GM23338 (cell line): ENCODE results near the gene METTL26. TPM values are rescaled to one million over a fixed set of nuclear protein-coding genes. Genes with fewer than 3 reads are reported as not detected.

Experiments used
- ATAC-seq: fragments of 200-7000 bp; cut with Tn5 transposase; 3 replicates; pipeline ENCODE4 v1.9.1; 2020
- DNase-seq: peaks from one replicate; pipeline ENCODE4 v3.0.0-alpha.2; 2015; ENCODE audit warnings: low spot score
- H2AFZ ChIP-seq: fragments of 200-600 bp; sonication (generic); 2 replicates; pipeline ENCODE4 v1.8.0; 2016; ENCODE audit warnings: antibody characterized with exemption, mild to moderate bottlenecking, moderate library complexity
- H3F3A ChIP-seq: fragments of 200-600 bp; sonication (generic); replicated peaks from 2 replicates; pipeline ENCODE4 v1.8.0; 2017; ENCODE audit warnings: antibody characterized with exemption, mixed run types, low read depth
- H3K27ac ChIP-seq: fragments of 200-600 bp; sonication (generic); 2 replicates; pipeline ENCODE4 v1.6.1; 2016; ENCODE audit warnings: low read depth
- H3K27me3 ChIP-seq: fragments of 200-600 bp; sonication (generic); 2 replicates; pipeline ENCODE4 v1.8.0; 2016; ENCODE audit warnings: mild to moderate bottlenecking, mixed run types, moderate library complexity; ENCODE audit not compliant: insufficient read depth
- H3K36me3 ChIP-seq: fragments of 200-600 bp; sonication (generic); 2 replicates; pipeline ENCODE4 v1.8.0; 2016; ENCODE audit warnings: mild to moderate bottlenecking; ENCODE audit not compliant: insufficient read depth
- H3K4me1 ChIP-seq: fragments of 200-600 bp; sonication (generic); 2 replicates; pipeline ENCODE4 v1.8.0; 2016; ENCODE audit warnings: mild to moderate bottlenecking, moderate library complexity; ENCODE audit not compliant: insufficient read depth
- H3K4me2 ChIP-seq: fragments of 200-600 bp; sonication (generic); 2 replicates; pipeline ENCODE4 v1.7.1; 2017; ENCODE audit warnings: mixed run types
- H3K4me3 ChIP-seq: fragments of 200-600 bp; sonication (generic); 2 replicates; pipeline ENCODE4 v1.6.1; 2016; ENCODE audit warnings: mixed run types
- H3K79me2 ChIP-seq: fragments of 200-600 bp; sonication (generic); replicated peaks from 2 replicates; pipeline ENCODE4 v1.8.0; 2017; ENCODE audit warnings: mild to moderate bottlenecking; ENCODE audit not compliant: insufficient read depth
- H3K9me2 ChIP-seq: fragments of 200-600 bp; sonication (generic); 2 replicates; pipeline ENCODE4 v1.8.0; 2017; ENCODE audit not compliant: insufficient read depth
- H4K20me1 ChIP-seq: fragments of 200-600 bp; sonication (generic); replicated peaks from 2 replicates; pipeline ENCODE4 v1.8.0; 2017; ENCODE audit warnings: mild to moderate bottlenecking; ENCODE audit not compliant: insufficient read depth
- H3K27ac Mint-ChIP-seq: 2 replicates; pipeline ENCODE4 v1.8.0; 2020; ENCODE audit warnings: inconsistent platforms, mild to moderate bottlenecking, moderate library complexity, mixed read lengths
- H3K27me3 Mint-ChIP-seq: 3 replicates; pipeline ENCODE4 v1.8.0; 2022; ENCODE audit warnings: low read depth, mild to moderate bottlenecking, moderate library complexity, mixed read lengths, inconsistent platforms; ENCODE audit not compliant: insufficient read depth, poor library complexity
- H3K36me3 Mint-ChIP-seq: 3 replicates; pipeline ENCODE4 v1.8.0; 2021; ENCODE audit warnings: low read depth, mild to moderate bottlenecking, inconsistent platforms, moderate library complexity, mixed read lengths
- H3K4me1 Mint-ChIP-seq: 3 replicates; pipeline ENCODE4 v1.8.0; 2020; ENCODE audit warnings: mild to moderate bottlenecking, inconsistent platforms, mixed read lengths
- H3K4me3 Mint-ChIP-seq: 3 replicates; pipeline ENCODE4 v1.8.0; 2021; ENCODE audit warnings: moderate library complexity, mild to moderate bottlenecking, inconsistent platforms, mixed read lengths
- H3K9me3 Mint-ChIP-seq: 3 replicates; pipeline ENCODE4 v1.8.0; 2020; ENCODE audit warnings: moderate library complexity, mild to moderate bottlenecking, inconsistent platforms, mixed read lengths
- CREB1 ChIP-seq: fragments of 250-450 bp; sonication (Bioruptor Pico); IDR thresholded peaks from 2 replicates; pipeline ENCODE4 v1.5.0; 2020; ENCODE audit warnings: low read depth, mild to moderate bottlenecking, moderate library complexity
- EZH2 ChIP-seq: fragments of 200-600 bp; sonication (generic); IDR thresholded peaks from one replicate; pipeline ENCODE4 v1.8.0; 2017; ENCODE audit warnings: antibody characterized with exemption, mild to moderate bottlenecking, low read depth; ENCODE audit not compliant: unreplicated experiment
- EZH2phosphoT487 ChIP-seq: fragments of 200-600 bp; sonication (generic); IDR thresholded peaks from one replicate; pipeline ENCODE4 v1.8.1; 2018; ENCODE audit warnings: antibody characterized with exemption; ENCODE audit not compliant: unreplicated experiment
- JUNB ChIP-seq: IDR thresholded peaks from one replicate; pipeline ENCODE4 v1.6.1; 2016; ENCODE audit warnings: antibody characterized with exemption; ENCODE audit not compliant: unreplicated experiment
- NANOG ChIP-seq: IDR thresholded peaks from 2 replicates; pipeline ENCODE4 v1.6.1; 2016; ENCODE audit warnings: antibody characterized with exemption, borderline replicate concordance
- POLR2AphosphoS5 ChIP-seq: IDR thresholded peaks from 2 replicates; pipeline ENCODE4 v1.6.1; 2016; ENCODE audit warnings: antibody characterized with exemption, low read depth
- STAT1 ChIP-seq: IDR thresholded peaks from one replicate; pipeline ENCODE4 v1.6.1; 2016; ENCODE audit warnings: antibody characterized with exemption; ENCODE audit not compliant: unreplicated experiment
- ZNF114 ChIP-seq: fragments of 250-450 bp; sonication (Bioruptor Pico); IDR thresholded peaks from 2 replicates; pipeline ENCODE4 v1.5.0; 2020; ENCODE audit warnings: mild to moderate bottlenecking, moderate library complexity
- ZNF331 ChIP-seq: fragments of 250-450 bp; sonication (Bioruptor Pico); IDR thresholded peaks from 2 replicates; pipeline ENCODE4 v1.5.0; 2020; ENCODE audit warnings: low read depth, mild to moderate bottlenecking, moderate library complexity
- polyA plus RNA-seq: library from polyadenylated mRNA; unstranded; fragments of >200 nt; fragmentation: Nextera tagmentation; extraction: Ambion mirVana; gene quantifications from 2 replicates; pipeline ENCODE4 v1.2.1, GENCODE V29; 2016
- total RNA-seq: library from RNA; depleted of rRNA; stranded (reverse); fragments of >200 nt; shearing (Covaris generic); gene quantifications from 2 replicates; pipeline ENCODE4 v1.2.3, GENCODE V29; 2014
- TF ChIP-seq, protein P1 (sequence below): IDR thresholded peaks from one replicate; pipeline ENCODE4 v1.6.1; 2018; ENCODE audit warnings: antibody characterized with exemption; ENCODE audit not compliant: unreplicated experiment
- TF ChIP-seq, protein P2 (sequence below): IDR thresholded peaks from 2 replicates; pipeline ENCODE4 v1.6.1; 2016; ENCODE audit warnings: antibody characterized with exemption
- TF ChIP-seq, protein P3 (sequence below): fragments of 250-450 bp; sonication (Bioruptor Pico); IDR thresholded peaks from 2 replicates; pipeline ENCODE4 v1.5.0; 2020; ENCODE audit warnings: mild to moderate bottlenecking, moderate library complexity
- TF ChIP-seq, protein P4 (sequence below), 2 experiments: fragments of 200-600 bp in 1 of 2; sonication (generic) in 1 of 2; conservative IDR thresholded peaks; 2 replicates each; pipeline versions ENCODE4 v1.5.1 to v1.6.1; 2016 to 2017; ENCODE audit warnings: antibody characterized with exemption in 2 of 2, low read depth in 2 of 2, mild to moderate bottlenecking in 2 of 2, moderate library complexity in 1 of 2

Gene METTL26
- total and polyA plus RNA-seq, 2 experiments from 2014 or later = 153 to 223 TPM

DNA sequence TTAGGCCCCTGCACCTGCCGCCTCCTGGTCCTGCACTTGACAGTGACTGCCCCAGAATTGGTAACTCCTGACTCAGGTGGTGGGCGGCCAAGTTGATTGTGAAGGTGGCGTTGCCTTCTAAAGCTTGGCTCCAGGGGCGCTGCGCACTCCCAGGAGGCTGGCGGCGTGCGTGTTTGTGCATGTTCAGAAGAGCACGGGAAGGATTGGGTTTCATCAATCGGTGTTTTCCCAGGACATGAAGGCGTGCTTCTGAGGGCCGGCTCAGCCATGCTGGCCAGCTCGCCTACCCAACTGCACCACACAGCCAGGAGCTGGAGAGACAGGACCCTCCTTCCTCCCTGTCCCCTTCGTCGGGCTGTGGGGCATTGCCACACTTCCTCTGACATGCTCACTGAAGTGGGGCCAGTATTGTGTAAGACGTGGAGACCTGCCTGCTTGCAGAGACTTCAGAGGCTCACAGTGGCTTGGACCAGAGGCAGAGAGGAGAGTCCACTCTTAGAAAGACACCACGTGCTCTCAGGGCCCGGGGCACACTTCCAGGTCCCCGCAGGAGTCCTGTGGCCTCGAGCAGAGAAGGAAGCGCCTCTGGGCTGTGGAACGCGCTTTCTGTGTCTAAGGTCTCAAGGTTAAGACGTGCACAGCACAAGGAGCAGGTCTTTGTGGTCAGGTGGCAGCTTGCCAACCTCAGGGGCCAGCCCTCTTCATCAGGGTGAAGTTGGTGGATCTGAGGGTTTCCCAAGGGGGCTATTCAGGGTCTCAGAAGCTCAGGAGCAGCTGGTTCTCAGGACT, 43.4 kb downstream of the METTL26 start:
- DNase-seq (no peak), ATAC-seq (no peak)
- Mint-ChIP-seq H3K4me3 (no peak overlapping the region), H3K36me3 (peaks cover 8% of the 10 kb centered on the region; the same call in 2 of the 3 replicates), H3K27me3 (peaks cover 25% of the 10 kb centered on the region), H3K9me3 (no peaks in the 10 kb centered on the region; the same call in 2 of the 3 replicates), H3K27ac (no peak overlapping the region), H3K4me1 (peaks cover 9% of the 10 kb centered on the region)
- no peak overlapping the region for H3K27ac ChIP-seq
- peaks cover 5% of the 10 kb centered on the region; the same call in 1 of the 2 replicates for H3F3A ChIP-seq
- no peak overlapping the region for H2AFZ ChIP-seq
- H3K79me2 ChIP-seq = peaks cover 36% of the 10 kb centered on the region
- no peaks in the 10 kb centered on the region for H3K9me2 ChIP-seq
- H3K4me1 ChIP-seq = no peaks in the 10 kb centered on the region
- H3K36me3 ChIP-seq = no peaks in the 10 kb centered on the region
- peaks cover 25% of the 10 kb centered on the region for H4K20me1 ChIP-seq
- H3K4me3 ChIP-seq = no peak overlapping the region
- no peak for TF ChIP-seq CREB1
- TF ChIP-seq EZH2phosphoT487 = no peak
- TF ChIP-seq EZH2 = no peak
- TF ChIP-seq NANOG = no peak
- TF ChIP-seq, protein P1, sequence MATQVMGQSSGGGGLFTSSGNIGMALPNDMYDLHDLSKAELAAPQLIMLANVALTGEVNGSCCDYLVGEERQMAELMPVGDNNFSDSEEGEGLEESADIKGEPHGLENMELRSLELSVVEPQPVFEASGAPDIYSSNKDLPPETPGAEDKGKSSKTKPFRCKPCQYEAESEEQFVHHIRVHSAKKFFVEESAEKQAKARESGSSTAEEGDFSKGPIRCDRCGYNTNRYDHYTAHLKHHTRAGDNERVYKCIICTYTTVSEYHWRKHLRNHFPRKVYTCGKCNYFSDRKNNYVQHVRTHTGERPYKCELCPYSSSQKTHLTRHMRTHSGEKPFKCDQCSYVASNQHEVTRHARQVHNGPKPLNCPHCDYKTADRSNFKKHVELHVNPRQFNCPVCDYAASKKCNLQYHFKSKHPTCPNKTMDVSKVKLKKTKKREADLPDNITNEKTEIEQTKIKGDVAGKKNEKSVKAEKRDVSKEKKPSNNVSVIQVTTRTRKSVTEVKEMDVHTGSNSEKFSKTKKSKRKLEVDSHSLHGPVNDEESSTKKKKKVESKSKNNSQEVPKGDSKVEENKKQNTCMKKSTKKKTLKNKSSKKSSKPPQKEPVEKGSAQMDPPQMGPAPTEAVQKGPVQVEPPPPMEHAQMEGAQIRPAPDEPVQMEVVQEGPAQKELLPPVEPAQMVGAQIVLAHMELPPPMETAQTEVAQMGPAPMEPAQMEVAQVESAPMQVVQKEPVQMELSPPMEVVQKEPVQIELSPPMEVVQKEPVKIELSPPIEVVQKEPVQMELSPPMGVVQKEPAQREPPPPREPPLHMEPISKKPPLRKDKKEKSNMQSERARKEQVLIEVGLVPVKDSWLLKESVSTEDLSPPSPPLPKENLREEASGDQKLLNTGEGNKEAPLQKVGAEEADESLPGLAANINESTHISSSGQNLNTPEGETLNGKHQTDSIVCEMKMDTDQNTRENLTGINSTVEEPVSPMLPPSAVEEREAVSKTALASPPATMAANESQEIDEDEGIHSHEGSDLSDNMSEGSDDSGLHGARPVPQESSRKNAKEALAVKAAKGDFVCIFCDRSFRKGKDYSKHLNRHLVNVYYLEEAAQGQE = no peak
- TF ChIP-seq, protein P2, sequence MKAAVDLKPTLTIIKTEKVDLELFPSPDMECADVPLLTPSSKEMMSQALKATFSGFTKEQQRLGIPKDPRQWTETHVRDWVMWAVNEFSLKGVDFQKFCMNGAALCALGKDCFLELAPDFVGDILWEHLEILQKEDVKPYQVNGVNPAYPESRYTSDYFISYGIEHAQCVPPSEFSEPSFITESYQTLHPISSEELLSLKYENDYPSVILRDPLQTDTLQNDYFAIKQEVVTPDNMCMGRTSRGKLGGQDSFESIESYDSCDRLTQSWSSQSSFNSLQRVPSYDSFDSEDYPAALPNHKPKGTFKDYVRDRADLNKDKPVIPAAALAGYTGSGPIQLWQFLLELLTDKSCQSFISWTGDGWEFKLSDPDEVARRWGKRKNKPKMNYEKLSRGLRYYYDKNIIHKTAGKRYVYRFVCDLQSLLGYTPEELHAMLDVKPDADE = no peak
- no peak for TF ChIP-seq STAT1
- no peak for TF ChIP-seq ZNF331
- no peak for TF ChIP-seq JUNB
- TF ChIP-seq POLR2AphosphoS5 = no peak
- TF ChIP-seq, protein P3, sequence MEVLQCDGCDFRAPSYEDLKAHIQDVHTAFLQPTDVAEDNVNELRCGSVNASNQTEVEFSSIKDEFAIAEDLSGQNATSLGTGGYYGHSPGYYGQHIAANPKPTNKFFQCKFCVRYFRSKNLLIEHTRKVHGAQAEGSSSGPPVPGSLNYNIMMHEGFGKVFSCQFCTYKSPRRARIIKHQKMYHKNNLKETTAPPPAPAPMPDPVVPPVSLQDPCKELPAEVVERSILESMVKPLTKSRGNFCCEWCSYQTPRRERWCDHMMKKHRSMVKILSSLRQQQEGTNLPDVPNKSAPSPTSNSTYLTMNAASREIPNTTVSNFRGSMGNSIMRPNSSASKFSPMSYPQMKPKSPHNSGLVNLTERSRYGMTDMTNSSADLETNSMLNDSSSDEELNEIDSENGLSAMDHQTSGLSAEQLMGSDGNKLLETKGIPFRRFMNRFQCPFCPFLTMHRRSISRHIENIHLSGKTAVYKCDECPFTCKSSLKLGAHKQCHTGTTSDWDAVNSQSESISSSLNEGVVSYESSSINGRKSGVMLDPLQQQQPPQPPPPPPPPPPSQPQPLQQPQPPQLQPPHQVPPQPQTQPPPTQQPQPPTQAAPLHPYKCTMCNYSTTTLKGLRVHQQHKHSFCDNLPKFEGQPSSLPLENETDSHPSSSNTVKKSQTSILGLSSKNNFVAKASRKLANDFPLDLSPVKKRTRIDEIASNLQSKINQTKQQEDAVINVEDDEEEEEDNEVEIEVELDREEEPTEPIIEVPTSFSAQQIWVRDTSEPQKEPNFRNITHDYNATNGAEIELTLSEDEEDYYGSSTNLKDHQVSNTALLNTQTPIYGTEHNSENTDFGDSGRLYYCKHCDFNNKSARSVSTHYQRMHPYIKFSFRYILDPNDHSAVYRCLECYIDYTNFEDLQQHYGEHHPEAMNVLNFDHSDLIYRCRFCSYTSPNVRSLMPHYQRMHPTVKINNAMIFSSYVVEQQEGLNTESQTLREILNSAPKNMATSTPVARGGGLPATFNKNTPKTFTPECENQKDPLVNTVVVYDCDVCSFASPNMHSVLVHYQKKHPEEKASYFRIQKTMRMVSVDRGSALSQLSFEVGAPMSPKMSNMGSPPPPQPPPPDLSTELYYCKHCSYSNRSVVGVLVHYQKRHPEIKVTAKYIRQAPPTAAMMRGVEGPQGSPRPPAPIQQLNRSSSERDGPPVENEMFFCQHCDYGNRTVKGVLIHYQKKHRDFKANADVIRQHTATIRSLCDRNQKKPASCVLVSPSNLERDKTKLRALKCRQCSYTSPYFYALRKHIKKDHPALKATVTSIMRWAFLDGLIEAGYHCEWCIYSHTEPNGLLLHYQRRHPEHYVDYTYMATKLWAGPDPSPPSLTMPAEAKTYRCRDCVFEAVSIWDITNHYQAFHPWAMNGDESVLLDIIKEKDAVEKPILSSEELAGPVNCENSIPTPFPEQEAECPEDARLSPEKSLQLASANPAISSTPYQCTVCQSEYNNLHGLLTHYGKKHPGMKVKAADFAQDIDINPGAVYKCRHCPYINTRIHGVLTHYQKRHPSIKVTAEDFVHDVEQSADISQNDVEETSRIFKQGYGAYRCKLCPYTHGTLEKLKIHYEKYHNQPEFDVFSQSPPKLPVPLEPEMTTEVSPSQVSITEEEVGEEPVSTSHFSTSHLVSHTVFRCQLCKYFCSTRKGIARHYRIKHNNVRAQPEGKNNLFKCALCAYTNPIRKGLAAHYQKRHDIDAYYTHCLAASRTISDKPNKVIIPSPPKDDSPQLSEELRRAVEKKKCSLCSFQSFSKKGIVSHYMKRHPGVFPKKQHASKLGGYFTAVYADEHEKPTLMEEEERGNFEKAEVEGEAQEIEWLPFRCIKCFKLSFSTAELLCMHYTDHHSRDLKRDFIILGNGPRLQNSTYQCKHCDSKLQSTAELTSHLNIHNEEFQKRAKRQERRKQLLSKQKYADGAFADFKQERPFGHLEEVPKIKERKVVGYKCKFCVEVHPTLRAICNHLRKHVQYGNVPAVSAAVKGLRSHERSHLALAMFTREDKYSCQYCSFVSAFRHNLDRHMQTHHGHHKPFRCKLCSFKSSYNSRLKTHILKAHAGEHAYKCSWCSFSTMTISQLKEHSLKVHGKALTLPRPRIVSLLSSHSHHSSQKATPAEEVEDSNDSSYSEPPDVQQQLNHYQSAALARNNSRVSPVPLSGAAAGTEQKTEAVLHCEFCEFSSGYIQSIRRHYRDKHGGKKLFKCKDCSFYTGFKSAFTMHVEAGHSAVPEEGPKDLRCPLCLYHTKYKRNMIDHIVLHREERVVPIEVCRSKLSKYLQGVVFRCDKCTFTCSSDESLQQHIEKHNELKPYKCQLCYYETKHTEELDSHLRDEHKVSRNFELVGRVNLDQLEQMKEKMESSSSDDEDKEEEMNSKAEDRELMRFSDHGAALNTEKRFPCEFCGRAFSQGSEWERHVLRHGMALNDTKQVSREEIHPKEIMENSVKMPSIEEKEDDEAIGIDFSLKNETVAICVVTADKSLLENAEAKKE (CRISPR knock-in tag) = no peak
- TF ChIP-seq, protein P4, sequence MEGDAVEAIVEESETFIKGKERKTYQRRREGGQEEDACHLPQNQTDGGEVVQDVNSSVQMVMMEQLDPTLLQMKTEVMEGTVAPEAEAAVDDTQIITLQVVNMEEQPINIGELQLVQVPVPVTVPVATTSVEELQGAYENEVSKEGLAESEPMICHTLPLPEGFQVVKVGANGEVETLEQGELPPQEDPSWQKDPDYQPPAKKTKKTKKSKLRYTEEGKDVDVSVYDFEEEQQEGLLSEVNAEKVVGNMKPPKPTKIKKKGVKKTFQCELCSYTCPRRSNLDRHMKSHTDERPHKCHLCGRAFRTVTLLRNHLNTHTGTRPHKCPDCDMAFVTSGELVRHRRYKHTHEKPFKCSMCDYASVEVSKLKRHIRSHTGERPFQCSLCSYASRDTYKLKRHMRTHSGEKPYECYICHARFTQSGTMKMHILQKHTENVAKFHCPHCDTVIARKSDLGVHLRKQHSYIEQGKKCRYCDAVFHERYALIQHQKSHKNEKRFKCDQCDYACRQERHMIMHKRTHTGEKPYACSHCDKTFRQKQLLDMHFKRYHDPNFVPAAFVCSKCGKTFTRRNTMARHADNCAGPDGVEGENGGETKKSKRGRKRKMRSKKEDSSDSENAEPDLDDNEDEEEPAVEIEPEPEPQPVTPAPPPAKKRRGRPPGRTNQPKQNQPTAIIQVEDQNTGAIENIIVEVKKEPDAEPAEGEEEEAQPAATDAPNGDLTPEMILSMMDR (conservative IDR thresholded peaks at IDR 0.05; ENCODE audit: low read depth in 2 of 2) = no peak
- TF ChIP-seq ZNF114 (CRISPR knock-in tag) = no peak
- H3K4me2 ChIP-seq = no peak overlapping the region
- H3K27me3 ChIP-seq = peaks cover 5% of the 10 kb centered on the region
